Choroid plexus epithelial cell (primary cell): Measurements from ENCODE around the gene FBLN1.

Experiments used
- DNase-seq: peaks from one replicate; pipeline ENCODE4 v3.0.0-alpha.2; 2010; ENCODE audit warnings: low read depth
- H3K4me3 ChIP-seq: 2 replicates; pipeline ENCODE4 v1.5.1; 2011; ENCODE audit warnings: low read depth, mild to moderate bottlenecking, control low read depth, low read length, moderate library complexity
- CTCF ChIP-seq: conservative IDR thresholded peaks from 2 replicates; pipeline ENCODE4 v1.5.1; 2011; ENCODE audit warnings: low read depth, mild to moderate bottlenecking, control low read depth, inconsistent platforms, low read length, moderate library complexity

Gene FBLN1

GRCh38 chr22:45568213-45568612 is 65.5 kb downstream of the FBLN1 start:
- H3K4me3 ChIP-seq, result no peak overlapping the region
- TF ChIP-seq CTCF, result no peak
- no peak for DNase-seq

- no peak for DNase-seq
- no peak for TF ChIP-seq CTCF
- H3K4me3 ChIP-seq, result no peak overlapping the region
Measured at GRCh38 chr22:45571089-45571488, 68.4 kb downstream of the FBLN1 start.

- no peak for DNase-seq
- no peak for TF ChIP-seq CTCF
- H3K4me3 ChIP-seq, result no peak overlapping the region
Measured at GRCh38 chr22:45572444-45572843, 69.8 kb downstream of the FBLN1 start.

- TF ChIP-seq CTCF, result no peak
- H3K4me3 ChIP-seq, result no peak overlapping the region
- DNase-seq, result no peak
Measured at GRCh38 chr22:45574069-45574703, 71.5 kb downstream of the FBLN1 start.

- TF ChIP-seq CTCF, result no peak
- no peak overlapping the region for H3K4me3 ChIP-seq
- no peak for DNase-seq
Measured at GRCh38 chr22:45575173-45575572, 72.5 kb downstream of the FBLN1 start.

- TF ChIP-seq CTCF, result no peak
- H3K4me3 ChIP-seq, result no peak overlapping the region
- no peak for DNase-seq
Measured at GRCh38 chr22:45575607-45576272, 73.1 kb downstream of the FBLN1 start.

GRCh38 chr22:45576273-45576625 is 73.6 kb downstream of the FBLN1 start:
- no peak for DNase-seq
- TF ChIP-seq CTCF, result no peak

More at GRCh38 chr22:45576273-45576625, 73.6 kb downstream of the FBLN1 start:
- no peak overlapping the region for H3K4me3 ChIP-seq
